ENCODE data around the gene DYNLT4.
"Not testable (repeated sequence)": the region's sequence is repeated elsewhere in the genome, so short reads cannot be mapped to it uniquely, and the experiment has no call there.

DYNLT4 gene

GRCh38 chr1:44788120-44788860 lies 18.9 kb downstream of the DYNLT4 start, which contains the start of gene BEST4:
TSS of gene BEST4 (minus strand) at chr1:44788170. CDS start at chr1:44787705, 465 bp downstream.
- no peak for DNase-seq (ENCODE audit: low spot score)

GRCh38 chr1:44787506-44787905 lies 19.6 kb downstream of the DYNLT4 start:
- DNase-seq (ENCODE audit: low spot score) = no peak

- no peak for DNase-seq (ENCODE audit: low spot score)
Measured at GRCh38 chr1:44786841-44787426, 20.2 kb downstream of the DYNLT4 start.

GRCh38 chr1:44786138-44786840 lies 20.9 kb downstream of the DYNLT4 start:
- DNase-seq (ENCODE audit: low spot score) = peak; percentile 84

GRCh38 chr1:44785501-44786137 lies 21.5 kb downstream of the DYNLT4 start:
- no peak for DNase-seq (ENCODE audit: low spot score)

GRCh38 chr1:44785029-44785380 lies 22.1 kb downstream of the DYNLT4 start:
- no peak for DNase-seq (ENCODE audit: low spot score)

- peak; percentile 61 for DNase-seq (ENCODE audit: low spot score)
Measured at GRCh38 chr1:44784094-44785028, 22.8 kb downstream of the DYNLT4 start.

GRCh38 chr1:44783697-44784093 lies 23.5 kb downstream of the DYNLT4 start:
- DNase-seq (ENCODE audit: low spot score) = no peak

- DNase-seq (ENCODE audit: low spot score) = no peak
Measured at GRCh38 chr1:44780583-44781121, 26.5 kb downstream of the DYNLT4 start.

GRCh38 chr1:44778705-44779576 lies 28.2 kb downstream of the DYNLT4 start:
- no peak for DNase-seq (ENCODE audit: low spot score)

- DNase-seq (ENCODE audit: low spot score) = no peak
Measured at GRCh38 chr1:44777969-44778635, 29.0 kb downstream of the DYNLT4 start.

GRCh38 chr1:44777547-44777946 lies 29.6 kb downstream of the DYNLT4 start:
- no peak for DNase-seq (ENCODE audit: low spot score)

- no peak for DNase-seq (ENCODE audit: low spot score)
Measured at GRCh38 chr1:44776730-44777068, 30.5 kb downstream of the DYNLT4 start.

GRCh38 chr1:44775930-44776729 lies 31.0 kb downstream of the DYNLT4 start:
- no peak for DNase-seq (ENCODE audit: low spot score)

- DNase-seq (ENCODE audit: low spot score) = peak; percentile 93
Measured at GRCh38 chr1:44775078-44775929, 31.8 kb downstream of the DYNLT4 start, which contains the start of gene RPS8. TSS of gene RPS8 (plus strand) at chr1:44775540. CDS start at chr1:44775597, 57 bp downstream.

GRCh38 chr1:44766421-44766820 lies 40.7 kb downstream of the DYNLT4 start:
- DNase-seq (ENCODE audit: low spot score) = not testable (repeated sequence)

- DNase-seq (ENCODE audit: low spot score) = no peak
Measured at GRCh38 chr1:44760876-44761275, 46.3 kb downstream of the DYNLT4 start.

GRCh38 chr1:44759077-44759476 lies 48.1 kb downstream of the DYNLT4 start:
- no peak for DNase-seq (ENCODE audit: low spot score)

Data from iPS-NIHi11 (cell line).